GM19452 (cell line): ENCODE measurements around the gene PAH.

ENCODE experiments used
- ATAC-seq: cut with Tn5 transposase; IDR thresholded peaks from one replicate; pipeline ENCODE4 v1.9.1; 2021; ENCODE audit not compliant: unreplicated experiment

PAH gene

GRCh38 chr12:102917026-102917787, at the start of gene PAH:
Gene PAH, minus strand, starts transcription at chr12:102917244. Its CDS starts 114 bp downstream, at chr12:102917130.
- peak; percentile 71 for ATAC-seq

- ATAC-seq = no peak
Measured at GRCh38 chr12:102966200-102966863, 49.3 kb upstream of the PAH start.

GRCh38 chr12:102965281-102966155, 48.5 kb upstream of the PAH start:
- no peak for ATAC-seq

GRCh38 chr12:102964872-102965271, 47.8 kb upstream of the PAH start:
- no peak for ATAC-seq

GRCh38 chr12:102963796-102964195, 46.8 kb upstream of the PAH start:
- ATAC-seq = no peak

- no peak for ATAC-seq
Measured at GRCh38 chr12:102962986-102963385, 45.9 kb upstream of the PAH start.

GRCh38 chr12:102962532-102962931, 45.5 kb upstream of the PAH start:
- no peak for ATAC-seq

GRCh38 chr12:102961466-102961855, 44.4 kb upstream of the PAH start:
- no peak for ATAC-seq

GRCh38 chr12:102960766-102961465, 43.9 kb upstream of the PAH start:
- no peak for ATAC-seq

GRCh38 chr12:102959391-102959790, 42.3 kb upstream of the PAH start:
- no peak for ATAC-seq

- ATAC-seq = no peak
Measured at GRCh38 chr12:102958830-102959176, 41.8 kb upstream of the PAH start.

GRCh38 chr12:102958073-102958829, 41.2 kb upstream of the PAH start:
- peak; percentile 57 for ATAC-seq

GRCh38 chr12:102957339-102958050, 40.5 kb upstream of the PAH start, which contains the start of gene ASCL1:
Gene ASCL1, plus strand, starts transcription at chr12:102957674. Its CDS starts 571 bp downstream, at chr12:102958245.
- ATAC-seq = peak; percentile 45

- ATAC-seq = no peak
Measured at GRCh38 chr12:102956738-102957327, 39.8 kb upstream of the PAH start.

- ATAC-seq = no peak
Measured at GRCh38 chr12:102955926-102956737, 39.1 kb upstream of the PAH start.

GRCh38 chr12:102954134-102954533, 37.1 kb upstream of the PAH start:
- ATAC-seq = no peak

GRCh38 chr12:102953221-102953620, 36.2 kb upstream of the PAH start:
- ATAC-seq = no peak

- ATAC-seq = no peak
Measured at GRCh38 chr12:102951841-102952240, 34.8 kb upstream of the PAH start.
